GM12878 (cell line): ENCODE measurements around the gene BHLHA9.

Source experiments
- ATF3 ChIP-seq: IDR thresholded peaks from 2 replicates; pipeline ENCODE4 v1.6.1; 2011; ENCODE audit warnings: low read depth, mild to moderate bottlenecking, low read length, moderate library complexity, borderline replicate concordance; ENCODE audit errors: extremely low read depth
- CTCF ChIP-seq, 3 experiments: IDR thresholded peaks in 2 of 3; conservative IDR thresholded peaks in 1 of 3; 2 replicates each; pipeline ENCODE4 v1.5.1; 2011; ENCODE audit warnings: low read depth in 3 of 3, low read length in 3 of 3, mild to moderate bottlenecking in 3 of 3, control low read depth in 2 of 3, moderate library complexity in 2 of 3, inconsistent platforms in 1 of 3, mixed read lengths in 1 of 3; ENCODE audit not compliant: control insufficient read depth in 2 of 3, insufficient read depth in 1 of 3; ENCODE audit errors: extremely low read depth in 1 of 3
- GABPA ChIP-seq: IDR thresholded peaks from 2 replicates; pipeline ENCODE4 v1.6.1; 2014; ENCODE audit warnings: antibody characterized with exemption, low read depth, mild to moderate bottlenecking, inconsistent platforms
- MXI1 ChIP-seq: fragments of 150-350 bp; IDR thresholded peaks from 2 replicates; pipeline ENCODE4 v1.6.1; 2011; ENCODE audit warnings: low read depth, mild to moderate bottlenecking, inconsistent platforms, low read length, improper control_type of control experiment
- NFYB ChIP-seq: IDR thresholded peaks from 2 replicates; pipeline ENCODE4 v1.6.1; 2011; ENCODE audit warnings: low read depth, mild to moderate bottlenecking, low read length, improper control_type of control experiment, moderate library complexity; ENCODE audit not compliant: insufficient read depth
- POLR2AphosphoS5 ChIP-seq: IDR thresholded peaks from 2 replicates; pipeline ENCODE4 v1.6.1; 2011; ENCODE audit warnings: mild to moderate bottlenecking, low read length, inconsistent platforms
- RBBP5 ChIP-seq: fragments of 200-600 bp; sonication (generic); conservative IDR thresholded peaks from 2 replicates; pipeline ENCODE4 v1.6.1; 2016
- SPI1 ChIP-seq: IDR thresholded peaks from 2 replicates; pipeline ENCODE4 v1.6.1; 2011; ENCODE audit warnings: low read depth, mild to moderate bottlenecking, low read length, moderate library complexity, borderline replicate concordance; ENCODE audit not compliant: insufficient read depth

GRCh38 chr17:1239210-1239609, 31.0 kb upstream of the BHLHA9 start:
- no peak for TF ChIP-seq MXI1
- no peak for TF ChIP-seq CTCF (IDR thresholded peaks at IDR 0.05 in 2 of 3, conservative IDR thresholded peaks at IDR 0.05 in 1 of 3; ENCODE audit: control insufficient read depth in 2 of 3, extremely low read depth in 1 of 3, insufficient read depth in 1 of 3, low read depth in 3 of 3, low read length in 3 of 3)
- TF ChIP-seq POLR2AphosphoS5 = no peak
- no peak for TF ChIP-seq GABPA
- TF ChIP-seq ATF3 = no peak
- no peak for TF ChIP-seq RBBP5
- no peak for TF ChIP-seq SPI1
- no peak for TF ChIP-seq NFYB
